Measurements from ENCODE around the gene DSG2. TPM values are rescaled to one million over a fixed set of nuclear protein-coding genes. Genes with fewer than 3 reads are reported as not detected.

The DSG2 gene
- total RNA-seq, 1 experiment from 2014 or later = 194 TPM

DNA sequence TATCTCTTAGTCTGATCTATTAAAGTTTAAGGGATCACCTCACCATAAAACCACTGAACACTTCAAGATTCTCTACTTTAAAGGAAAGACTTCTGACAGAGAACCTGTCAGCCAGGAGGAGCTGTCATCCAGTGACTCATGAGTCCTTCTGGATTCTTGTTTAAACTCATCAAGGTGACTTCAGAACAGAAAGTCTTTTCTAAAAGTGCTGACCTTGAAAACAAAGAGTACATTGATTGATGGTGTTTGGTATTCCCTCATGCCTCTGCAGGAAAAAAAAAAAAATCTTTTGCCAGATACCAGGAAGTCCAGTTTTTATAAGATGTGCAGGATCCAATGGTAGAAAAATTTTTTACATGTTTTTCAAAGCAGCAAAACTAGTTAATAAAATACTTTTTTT, 12.3 kb downstream of the DSG2 start:
- BruUV-seq (replicated peaks) = no TSS peak
- intact Hi-C loops (cut with micrococcal nuclease; ENCODE audit: unreplicated experiment) = loop anchor here (5.0 kb wide), 1 partner anchor 243 kb away; no protein-coding TSS in a partner anchor
- DNase-seq = no peak
- H3K27ac Mint-ChIP-seq (ENCODE audit: unreplicated experiment) = peak overlapping the region; percentile 99
- CTCF ChIA-PET = interaction anchor here (0.6 to 1.6 kb wide), 5 partner anchors 10 to 303 kb away, joined by 3 to 7 read pairs (median 3); no protein-coding TSS in a partner anchor
- peak overlapping the region; percentile 10 for H3K4me3 Mint-ChIP-seq (ENCODE audit: low read depth, unreplicated experiment)
- H3K36me3 Mint-ChIP-seq (ENCODE audit: insufficient read depth, unreplicated experiment) = peaks cover 31% of the 10 kb centered on the region
- TF ChIP-seq, protein P1, sequence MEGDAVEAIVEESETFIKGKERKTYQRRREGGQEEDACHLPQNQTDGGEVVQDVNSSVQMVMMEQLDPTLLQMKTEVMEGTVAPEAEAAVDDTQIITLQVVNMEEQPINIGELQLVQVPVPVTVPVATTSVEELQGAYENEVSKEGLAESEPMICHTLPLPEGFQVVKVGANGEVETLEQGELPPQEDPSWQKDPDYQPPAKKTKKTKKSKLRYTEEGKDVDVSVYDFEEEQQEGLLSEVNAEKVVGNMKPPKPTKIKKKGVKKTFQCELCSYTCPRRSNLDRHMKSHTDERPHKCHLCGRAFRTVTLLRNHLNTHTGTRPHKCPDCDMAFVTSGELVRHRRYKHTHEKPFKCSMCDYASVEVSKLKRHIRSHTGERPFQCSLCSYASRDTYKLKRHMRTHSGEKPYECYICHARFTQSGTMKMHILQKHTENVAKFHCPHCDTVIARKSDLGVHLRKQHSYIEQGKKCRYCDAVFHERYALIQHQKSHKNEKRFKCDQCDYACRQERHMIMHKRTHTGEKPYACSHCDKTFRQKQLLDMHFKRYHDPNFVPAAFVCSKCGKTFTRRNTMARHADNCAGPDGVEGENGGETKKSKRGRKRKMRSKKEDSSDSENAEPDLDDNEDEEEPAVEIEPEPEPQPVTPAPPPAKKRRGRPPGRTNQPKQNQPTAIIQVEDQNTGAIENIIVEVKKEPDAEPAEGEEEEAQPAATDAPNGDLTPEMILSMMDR (IDR thresholded peaks at IDR 0.05; ENCODE audit: unreplicated experiment) = no peak
- no peaks in the 10 kb centered on the region for H3K27me3 Mint-ChIP-seq (ENCODE audit: unreplicated experiment)
- H3K4me1 Mint-ChIP-seq (ENCODE audit: low read depth, unreplicated experiment) = peaks cover 60% of the 10 kb centered on the region
- no peaks in the 10 kb centered on the region for H3K9me3 Mint-ChIP-seq (ENCODE audit: low read depth, unreplicated experiment)

DNA sequence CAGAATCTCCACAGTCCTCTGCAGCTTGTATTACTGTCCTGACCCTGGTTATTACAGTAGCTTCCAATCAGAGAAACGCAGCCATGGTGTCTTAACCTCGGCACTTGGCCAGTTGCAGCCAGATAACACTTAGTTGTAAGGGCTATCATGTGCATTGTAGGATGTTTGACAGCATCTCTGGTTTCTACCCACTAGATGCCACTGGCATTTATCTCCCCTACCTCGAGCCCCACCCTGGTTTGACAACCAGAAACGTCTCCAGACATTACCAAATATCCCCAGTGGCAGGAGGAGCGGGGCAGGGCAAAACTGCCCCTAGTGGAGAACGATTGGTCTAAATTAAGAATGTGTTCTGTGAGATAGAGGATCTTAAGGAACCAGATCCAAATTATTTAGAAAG, 13.1 kb downstream of the DSG2 start:
- peaks cover 60% of the 10 kb centered on the region for H3K4me1 Mint-ChIP-seq (ENCODE audit: low read depth, unreplicated experiment)
- H3K9me3 Mint-ChIP-seq (ENCODE audit: low read depth, unreplicated experiment) = no peaks in the 10 kb centered on the region
- CTCF ChIA-PET = interaction anchor here (1.5 kb wide), 1 partner anchor 87 kb away, joined by 7 read pairs; no protein-coding TSS in a partner anchor
- DNase-seq = no peak
- H3K27ac Mint-ChIP-seq (ENCODE audit: unreplicated experiment) = peak overlapping the region; percentile 99
- TF ChIP-seq, protein P1 (IDR thresholded peaks at IDR 0.05; ENCODE audit: unreplicated experiment) = no peak
- peak overlapping the region; percentile 10 for H3K4me3 Mint-ChIP-seq (ENCODE audit: low read depth, unreplicated experiment)
- H3K27me3 Mint-ChIP-seq (ENCODE audit: unreplicated experiment) = no peaks in the 10 kb centered on the region
- H3K36me3 Mint-ChIP-seq (ENCODE audit: insufficient read depth, unreplicated experiment) = peaks cover 31% of the 10 kb centered on the region
- BruUV-seq (replicated peaks) = no TSS peak
- intact Hi-C loops (cut with micrococcal nuclease; ENCODE audit: unreplicated experiment) = loop anchor here (5.0 kb wide), 1 partner anchor 244 kb away; no protein-coding TSS in a partner anchor

DNA sequence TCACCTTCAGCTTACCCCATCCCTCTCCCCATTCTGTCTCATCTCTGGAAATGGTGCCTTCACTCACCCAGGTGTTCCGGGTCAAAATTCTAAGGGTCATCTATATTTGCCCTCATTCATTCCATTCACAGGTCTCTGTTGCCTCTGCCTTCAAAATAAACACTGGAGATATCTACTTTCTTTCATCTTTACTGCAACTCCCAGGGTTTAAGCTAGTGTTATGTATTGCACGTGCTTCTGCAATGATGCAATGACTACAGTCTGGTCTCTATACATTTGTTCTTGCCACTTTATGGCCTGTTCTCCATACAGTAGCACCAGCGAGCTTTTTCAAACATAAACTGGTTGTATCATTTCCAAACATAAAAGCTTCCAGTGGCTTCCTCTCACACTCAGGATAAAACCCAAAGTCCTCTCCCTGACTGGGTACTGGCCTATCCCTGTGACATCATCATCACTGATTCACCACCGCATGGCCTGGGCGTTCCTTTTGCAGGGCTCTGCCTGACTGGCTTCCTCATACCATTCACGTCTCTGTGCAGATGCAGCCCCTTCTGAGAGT, 14.3 kb downstream of the DSG2 start:
- peak overlapping the region; percentile 99 for H3K27ac Mint-ChIP-seq (ENCODE audit: unreplicated experiment)
- no TSS peak for BruUV-seq (replicated peaks)
- peaks cover 60% of the 10 kb centered on the region for H3K4me1 Mint-ChIP-seq (ENCODE audit: low read depth, unreplicated experiment)
- peak overlapping the region; percentile 58 for H3K4me3 Mint-ChIP-seq (ENCODE audit: low read depth, unreplicated experiment)
- DNase-seq = peak; percentile 89
- CTCF ChIA-PET = interaction anchor here (0.6 to 1.5 kb wide), 4 partner anchors 12 to 199 kb away, joined by 4 to 7 read pairs (median 4); no protein-coding TSS in a partner anchor
- no peaks in the 10 kb centered on the region for H3K9me3 Mint-ChIP-seq (ENCODE audit: low read depth, unreplicated experiment)
- H3K36me3 Mint-ChIP-seq (ENCODE audit: insufficient read depth, unreplicated experiment) = peaks cover 26% of the 10 kb centered on the region
- H3K27me3 Mint-ChIP-seq (ENCODE audit: unreplicated experiment) = no peaks in the 10 kb centered on the region
- intact Hi-C loops (cut with micrococcal nuclease; ENCODE audit: unreplicated experiment) = loop anchor here (2.0 to 5.0 kb wide), 2 partner anchors 23 to 245 kb away; no protein-coding TSS in a partner anchor
- TF ChIP-seq, protein P1 (IDR thresholded peaks at IDR 0.05; ENCODE audit: unreplicated experiment) = no peak

DNA sequence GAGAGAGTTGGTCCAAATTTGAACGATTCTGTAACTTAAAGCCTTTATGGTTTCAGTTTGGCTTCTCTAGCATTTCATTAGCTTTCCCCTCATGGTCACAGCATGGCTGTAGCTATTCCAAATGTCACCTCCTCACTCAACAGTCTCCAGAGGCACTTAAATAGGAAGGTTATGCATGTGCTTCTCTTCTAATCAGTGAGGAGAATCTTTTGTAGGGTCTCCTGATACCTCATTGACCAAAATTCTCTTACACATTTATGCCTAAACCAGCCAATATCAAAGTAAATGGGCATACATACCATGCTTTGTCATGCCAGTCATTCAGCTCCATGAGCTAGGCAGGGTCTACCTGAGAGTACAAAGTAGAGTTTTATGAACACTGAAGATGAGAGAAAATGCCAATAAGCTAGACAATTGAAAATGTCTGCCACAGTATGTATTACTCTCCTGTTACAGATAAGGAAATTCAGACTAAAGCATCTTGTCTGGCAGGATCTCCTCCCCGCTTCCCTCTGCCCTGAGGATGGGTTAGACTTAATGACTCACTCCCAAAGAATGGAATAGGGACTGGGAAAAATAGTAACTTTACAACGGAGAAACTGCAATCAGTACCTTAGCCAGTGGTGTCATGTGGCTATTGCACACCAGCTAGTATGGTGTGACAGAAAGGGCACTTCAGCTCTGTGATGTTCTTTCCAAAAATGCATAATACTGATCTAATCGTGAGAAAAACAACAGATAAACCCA, 15.4 kb downstream of the DSG2 start:
- no peaks in the 10 kb centered on the region for H3K9me3 Mint-ChIP-seq (ENCODE audit: low read depth, unreplicated experiment)
- intact Hi-C loops (cut with micrococcal nuclease; ENCODE audit: unreplicated experiment) = loop anchor here (2.0 to 5.0 kb wide), 2 partner anchors 25 to 246 kb away; no protein-coding TSS in a partner anchor
- peak overlapping the region; percentile 99 for H3K27ac Mint-ChIP-seq (ENCODE audit: unreplicated experiment)
- H3K4me1 Mint-ChIP-seq (ENCODE audit: low read depth, unreplicated experiment) = peaks cover 59% of the 10 kb centered on the region
- CTCF ChIA-PET = interaction anchor here (0.8 to 1.3 kb wide), 5 partner anchors 13 to 89 kb away, joined by 3 to 7 read pairs (median 4); no protein-coding TSS in a partner anchor
- H3K4me3 Mint-ChIP-seq (ENCODE audit: low read depth, unreplicated experiment) = peak overlapping the region; percentile 58
- TF ChIP-seq, protein P1 (IDR thresholded peaks at IDR 0.05; ENCODE audit: unreplicated experiment) = no peak
- BruUV-seq (replicated peaks) = TSS peak; percentile 69
- no peaks in the 10 kb centered on the region for H3K27me3 Mint-ChIP-seq (ENCODE audit: unreplicated experiment)
- DNase-seq = no peak
- H3K36me3 Mint-ChIP-seq (ENCODE audit: insufficient read depth, unreplicated experiment) = peaks cover 26% of the 10 kb centered on the region

Data from Calu3 (cell line).